MM.1S (cell line): ENCODE measurements around the gene GALNT9.
"Not testable (repeated sequence)": the region's sequence is repeated elsewhere in the genome, so short reads cannot be mapped to it uniquely, and the experiment has no call there.

Source experiments
- DNase-seq: peaks from one replicate; pipeline ENCODE4 v3.0.0-alpha.2; 2015
- H2AFZ ChIP-seq: fragments of 300-600 bp; sonication (generic); 2 replicates; pipeline ENCODE4 v1.6.0; 2016; ENCODE audit warnings: antibody characterized with exemption, low read length
- H3F3A ChIP-seq: fragments of 300-600 bp; sonication (generic); 2 replicates; pipeline ENCODE4 v1.6.1; 2016; ENCODE audit warnings: mild to moderate bottlenecking, antibody characterized with exemption, low read length, moderate library complexity, mixed read lengths; ENCODE audit not compliant: insufficient read depth
- H3K27ac ChIP-seq: fragments of 300-600 bp; sonication (generic); 2 replicates; pipeline ENCODE4 v1.5.1; 2016; ENCODE audit warnings: mild to moderate bottlenecking, low read length
- H3K27me3 ChIP-seq: fragments of 300-600 bp; sonication (generic); replicated peaks from 2 replicates; pipeline ENCODE4 v1.6.0; 2016; ENCODE audit warnings: low read length; ENCODE audit not compliant: insufficient read depth
- H3K36me3 ChIP-seq: fragments of 300-600 bp; sonication (generic); replicated peaks from 2 replicates; pipeline ENCODE4 v1.6.1; 2016; ENCODE audit warnings: mild to moderate bottlenecking, low read length, mixed read lengths; ENCODE audit not compliant: insufficient read depth
- H3K4me1 ChIP-seq: fragments of 300-600 bp; sonication (generic); 2 replicates; pipeline ENCODE4 v1.6.1; 2016; ENCODE audit warnings: low read length, mixed read lengths
- H3K4me2 ChIP-seq: fragments of 300-600 bp; sonication (generic); 2 replicates; pipeline ENCODE4 v1.6.0; 2016; ENCODE audit warnings: low read depth, low read length
- H3K4me3 ChIP-seq: fragments of 300-600 bp; sonication (generic); 2 replicates; pipeline ENCODE4 v1.5.1; 2016; ENCODE audit warnings: low read length, mixed read lengths
- H3K79me2 ChIP-seq: fragments of 300-600 bp; sonication (generic); 2 replicates; pipeline ENCODE4 v1.6.1; 2016; ENCODE audit warnings: mixed run types, low read length, mixed read lengths
- H3K9ac ChIP-seq: fragments of 300-600 bp; sonication (generic); 2 replicates; pipeline ENCODE4 v1.6.1; 2016; ENCODE audit warnings: low read length, mixed read lengths
- H3K9me2 ChIP-seq: fragments of 300-600 bp; sonication (generic); replicated peaks from 2 replicates; pipeline ENCODE4 v1.6.1; 2016; ENCODE audit warnings: mild to moderate bottlenecking, low read length, mixed read lengths; ENCODE audit not compliant: insufficient read depth
- H3K9me3 ChIP-seq: fragments of 300-600 bp; sonication (generic); replicated peaks from 2 replicates; pipeline ENCODE4 v1.6.1; 2016; ENCODE audit warnings: mild to moderate bottlenecking, low read length, mixed read lengths; ENCODE audit not compliant: insufficient read depth
- H4K20me1 ChIP-seq: fragments of 300-600 bp; sonication (generic); 2 replicates; pipeline ENCODE4 v1.6.1; 2016; ENCODE audit warnings: mild to moderate bottlenecking, low read length, moderate library complexity, mixed read lengths; ENCODE audit not compliant: insufficient read depth
- EZH2 ChIP-seq: fragments of 300-600 bp; sonication (generic); optimal IDR thresholded peaks from 2 replicates; pipeline ENCODE3; 2017; ENCODE audit warnings: low read depth, mild to moderate bottlenecking, antibody characterized with exemption, low read length, mixed read lengths
- EZH2phosphoT487 ChIP-seq: fragments of 300-600 bp; sonication (generic); IDR thresholded peaks from 2 replicates; pipeline ENCODE4 v1.6.1; 2018; ENCODE audit warnings: antibody characterized with exemption, low read length
- TF ChIP-seq, protein P1 (sequence below): fragments of 300-600 bp; sonication (generic); IDR thresholded peaks from 2 replicates; pipeline ENCODE4 v1.5.1; 2016; ENCODE audit warnings: antibody characterized with exemption, low read length, mixed read lengths

GALNT9 gene

DNA sequence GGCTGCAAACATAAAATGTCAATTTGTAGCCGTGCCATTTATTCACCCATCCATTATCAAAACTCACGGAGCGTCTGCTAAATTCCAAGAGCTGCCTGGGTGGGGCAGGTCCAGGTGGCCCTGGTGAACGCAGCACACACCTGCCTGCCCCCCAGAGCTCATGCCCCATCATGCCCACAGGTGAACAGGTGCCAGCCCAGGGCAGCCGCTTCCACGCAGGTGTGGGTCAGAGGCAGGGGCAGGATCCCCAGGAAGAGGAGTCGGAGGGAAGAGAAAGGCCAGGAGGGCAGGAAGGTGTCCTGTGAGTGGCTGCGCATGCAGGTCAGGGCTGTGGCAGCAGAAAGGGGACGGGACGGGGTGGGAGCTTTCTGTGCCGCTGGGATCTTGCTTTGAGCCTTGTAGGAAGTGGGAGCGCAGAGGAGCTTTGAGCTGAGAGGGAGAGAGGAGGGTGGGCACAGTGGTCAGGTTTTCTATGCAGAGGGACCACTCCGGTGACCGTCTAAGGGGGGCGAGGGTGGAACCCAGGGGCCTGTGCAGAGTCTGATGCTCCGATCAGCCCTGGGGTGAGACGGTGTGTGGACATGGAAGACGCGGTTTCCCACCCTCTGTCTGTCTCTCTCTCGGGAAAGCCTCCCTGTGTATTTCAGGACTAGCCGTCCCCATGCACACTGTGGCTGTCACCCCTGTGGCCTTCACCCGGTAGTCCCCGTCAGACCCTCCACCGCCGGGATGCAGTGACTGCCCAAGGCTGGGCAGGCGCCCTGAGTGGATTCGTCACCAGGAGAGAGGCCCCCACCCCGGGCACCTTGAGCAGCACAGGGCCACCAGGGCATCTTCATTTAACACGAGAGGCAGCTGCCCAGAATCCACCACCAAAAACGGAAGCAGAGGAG is 26.7 kb downstream of the GALNT9 start:
- H3K4me3 ChIP-seq = no peak overlapping the region
- H3K36me3 ChIP-seq = no peaks in the 10 kb centered on the region
- no peak for DNase-seq
- no peaks in the 10 kb centered on the region for H3F3A ChIP-seq
- H3K79me2 ChIP-seq = no peaks in the 10 kb centered on the region
- H3K27ac ChIP-seq = no peak overlapping the region
- no peaks in the 10 kb centered on the region for H3K4me1 ChIP-seq
- no peaks in the 10 kb centered on the region for H3K9me3 ChIP-seq
- no peak for TF ChIP-seq EZH2phosphoT487
- TF ChIP-seq, protein P1, sequence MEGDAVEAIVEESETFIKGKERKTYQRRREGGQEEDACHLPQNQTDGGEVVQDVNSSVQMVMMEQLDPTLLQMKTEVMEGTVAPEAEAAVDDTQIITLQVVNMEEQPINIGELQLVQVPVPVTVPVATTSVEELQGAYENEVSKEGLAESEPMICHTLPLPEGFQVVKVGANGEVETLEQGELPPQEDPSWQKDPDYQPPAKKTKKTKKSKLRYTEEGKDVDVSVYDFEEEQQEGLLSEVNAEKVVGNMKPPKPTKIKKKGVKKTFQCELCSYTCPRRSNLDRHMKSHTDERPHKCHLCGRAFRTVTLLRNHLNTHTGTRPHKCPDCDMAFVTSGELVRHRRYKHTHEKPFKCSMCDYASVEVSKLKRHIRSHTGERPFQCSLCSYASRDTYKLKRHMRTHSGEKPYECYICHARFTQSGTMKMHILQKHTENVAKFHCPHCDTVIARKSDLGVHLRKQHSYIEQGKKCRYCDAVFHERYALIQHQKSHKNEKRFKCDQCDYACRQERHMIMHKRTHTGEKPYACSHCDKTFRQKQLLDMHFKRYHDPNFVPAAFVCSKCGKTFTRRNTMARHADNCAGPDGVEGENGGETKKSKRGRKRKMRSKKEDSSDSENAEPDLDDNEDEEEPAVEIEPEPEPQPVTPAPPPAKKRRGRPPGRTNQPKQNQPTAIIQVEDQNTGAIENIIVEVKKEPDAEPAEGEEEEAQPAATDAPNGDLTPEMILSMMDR = no peak
- TF ChIP-seq EZH2 = no peak
- H3K9me2 ChIP-seq = no peaks in the 10 kb centered on the region
- H4K20me1 ChIP-seq = no peaks in the 10 kb centered on the region
- H3K9ac ChIP-seq = no peak overlapping the region
- H2AFZ ChIP-seq = no peak overlapping the region
- H3K27me3 ChIP-seq = no peaks in the 10 kb centered on the region
- H3K4me2 ChIP-seq = no peak overlapping the region

DNA sequence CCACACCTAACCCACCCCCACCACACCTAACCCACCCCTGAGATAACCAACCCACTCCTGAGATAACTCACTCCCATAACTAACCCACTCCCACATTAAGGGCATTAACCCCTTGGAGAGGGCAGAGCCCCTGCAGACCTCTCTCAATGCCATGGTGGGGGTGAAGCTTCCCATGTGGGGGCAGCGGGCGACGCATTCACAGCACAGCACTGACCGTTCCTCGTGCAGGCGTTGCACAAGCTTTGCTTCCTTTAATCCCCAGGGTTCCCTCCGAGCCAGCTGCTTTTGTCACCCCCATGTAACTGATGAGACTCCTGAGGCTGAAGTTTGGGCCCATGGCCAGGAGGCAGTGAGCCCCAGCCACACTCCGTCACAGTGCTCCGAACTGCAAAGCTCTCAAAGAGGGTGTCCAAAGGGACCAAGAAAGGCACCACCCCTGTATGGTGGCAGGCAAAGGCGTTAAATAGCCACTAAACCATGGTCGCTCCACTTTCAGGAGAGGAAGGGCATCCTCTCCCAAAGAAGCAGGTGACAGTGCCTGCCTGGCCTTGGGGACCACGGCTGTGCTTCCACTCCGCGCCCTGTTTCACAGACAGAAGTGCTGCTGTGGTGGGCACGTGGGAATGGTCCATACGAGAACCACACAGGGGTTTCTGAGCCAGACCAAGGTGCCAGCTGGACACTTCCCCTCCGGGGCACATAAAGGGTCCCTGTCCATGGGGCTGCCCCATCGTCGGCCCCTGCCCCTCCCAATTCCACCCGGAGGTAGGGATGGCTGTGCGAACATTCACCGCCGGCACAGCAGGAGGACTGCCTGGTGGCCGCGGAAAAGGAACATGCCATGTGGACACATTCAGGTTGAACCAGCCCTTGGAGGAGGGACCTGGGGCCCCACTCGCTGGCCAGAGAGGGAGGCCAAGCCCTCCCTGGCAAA is 28.3 kb downstream of the GALNT9 start:
- H2AFZ ChIP-seq = no peak overlapping the region
- no peaks in the 10 kb centered on the region for H3K79me2 ChIP-seq
- no peak for DNase-seq
- H3K9me3 ChIP-seq = no peaks in the 10 kb centered on the region
- no peaks in the 10 kb centered on the region; the same call in 1 of the 2 replicates for H3K27me3 ChIP-seq
- no peak overlapping the region for H3K9ac ChIP-seq
- H3K4me1 ChIP-seq = no peaks in the 10 kb centered on the region
- TF ChIP-seq EZH2 (no peak), EZH2phosphoT487 (no peak)
- TF ChIP-seq, protein P1 = no peak
- no peak overlapping the region for H3K4me3 ChIP-seq
- no peaks in the 10 kb centered on the region for H3F3A ChIP-seq
- no peak overlapping the region for H3K4me2 ChIP-seq
- H3K9me2 ChIP-seq = no peaks in the 10 kb centered on the region
- H3K36me3 ChIP-seq = no peaks in the 10 kb centered on the region
- H3K27ac ChIP-seq = no peak overlapping the region
- no peaks in the 10 kb centered on the region for H4K20me1 ChIP-seq

DNA sequence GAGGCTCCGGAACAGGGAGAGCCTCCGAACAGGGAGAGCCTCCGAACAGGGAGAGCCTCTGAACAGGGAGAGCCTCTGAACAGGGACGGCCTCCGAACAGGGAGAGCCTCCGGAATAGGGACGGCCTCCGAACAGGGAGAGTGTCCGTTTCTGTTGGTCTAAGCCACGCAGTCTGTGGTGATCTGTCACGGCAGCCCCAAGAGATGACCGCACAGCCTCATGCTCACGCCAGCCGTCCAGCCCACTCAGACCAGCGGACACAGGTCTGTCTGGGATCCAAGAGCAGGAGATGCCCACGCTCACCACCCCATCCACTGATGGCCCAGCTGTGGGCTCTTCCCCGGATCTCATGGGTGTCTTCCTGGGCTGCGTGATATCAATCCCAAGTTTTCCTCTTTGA is 33.3 kb downstream of the GALNT9 start:
- peaks cover 7% of the 10 kb centered on the region; the same call in 1 of the 2 replicates for H3K27me3 ChIP-seq
- TF ChIP-seq EZH2 = no peak
- TF ChIP-seq, protein P1 = no peak
- no peak for TF ChIP-seq EZH2phosphoT487
- H3K27ac ChIP-seq = no peak overlapping the region
- DNase-seq = no peak
- no peak overlapping the region for H2AFZ ChIP-seq
- no peak overlapping the region for H3K4me2 ChIP-seq
- no peaks in the 10 kb centered on the region for H3K9me3 ChIP-seq
- H3K4me1 ChIP-seq = no peaks in the 10 kb centered on the region
- no peak overlapping the region for H3K9ac ChIP-seq
- no peak overlapping the region for H3K4me3 ChIP-seq
- H4K20me1 ChIP-seq = no peaks in the 10 kb centered on the region
- no peaks in the 10 kb centered on the region for H3K79me2 ChIP-seq
- no peaks in the 10 kb centered on the region for H3F3A ChIP-seq
- no peaks in the 10 kb centered on the region for H3K36me3 ChIP-seq
- H3K9me2 ChIP-seq = no peaks in the 10 kb centered on the region

DNA sequence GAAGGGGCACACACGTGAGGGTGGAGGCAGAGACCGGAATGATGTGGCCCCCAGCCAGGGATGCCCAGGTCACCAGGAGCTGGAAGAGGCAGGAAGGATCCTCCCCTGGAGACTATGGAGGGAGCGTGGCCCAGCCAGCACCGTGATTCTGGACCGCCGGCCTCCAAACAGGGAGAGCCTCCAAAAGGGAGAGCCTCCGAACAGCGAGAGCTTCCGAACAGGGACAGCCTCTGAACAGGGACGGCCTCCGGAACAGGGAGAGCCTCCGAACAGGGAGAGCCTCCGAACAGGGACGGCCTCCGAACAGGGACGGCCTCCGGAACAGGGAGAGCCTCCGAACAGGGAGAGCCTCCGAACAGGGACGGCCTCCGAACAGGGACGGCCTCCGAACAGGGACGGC is 33.8 kb downstream of the GALNT9 start:
- not testable (repeated sequence) for H3K27ac ChIP-seq, H3K9me3 ChIP-seq, H3K4me3 ChIP-seq, H3K9me2 ChIP-seq, H3K27me3 ChIP-seq, DNase-seq, H2AFZ ChIP-seq, H3K79me2 ChIP-seq, H3K4me2 ChIP-seq, H3K4me1 ChIP-seq, H3F3A ChIP-seq, H3K9ac ChIP-seq, H4K20me1 ChIP-seq, H3K36me3 ChIP-seq
